GM10266 (cell line): Measurements from ENCODE around the gene PTPRT.

Experiments
- DNase-seq: peaks from one replicate; pipeline ENCODE4 v3.0.0; 2012; ENCODE audit errors: extremely low spot score
- TF ChIP-seq, protein P1 (sequence below): IDR thresholded peaks from 2 replicates; pipeline ENCODE4 v1.5.1; 2012; ENCODE audit warnings: mild to moderate bottlenecking, low read depth; ENCODE audit not compliant: control insufficient read depth, insufficient read depth; ENCODE audit errors: missing control alignments

PTPRT gene

DNA sequence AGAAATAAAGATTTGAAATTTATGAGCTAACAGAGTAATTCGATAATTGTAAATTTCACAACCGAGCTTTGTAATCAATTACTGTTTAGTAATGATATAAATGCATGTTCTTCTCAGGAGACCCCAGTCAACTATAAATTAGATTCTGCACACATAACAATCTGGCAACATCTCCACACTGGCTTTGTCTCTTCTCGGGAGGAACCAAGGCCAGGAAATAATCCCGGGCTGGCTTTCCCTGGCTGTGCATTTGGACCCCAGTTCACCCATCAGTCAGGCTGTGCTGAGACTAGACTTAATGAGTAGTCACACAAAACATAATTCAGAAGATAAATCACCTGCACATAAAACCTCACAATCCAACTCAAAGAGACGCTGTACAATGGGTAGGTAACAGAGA is 65.5 kb downstream of the PTPRT start:
- TF ChIP-seq, protein P1, sequence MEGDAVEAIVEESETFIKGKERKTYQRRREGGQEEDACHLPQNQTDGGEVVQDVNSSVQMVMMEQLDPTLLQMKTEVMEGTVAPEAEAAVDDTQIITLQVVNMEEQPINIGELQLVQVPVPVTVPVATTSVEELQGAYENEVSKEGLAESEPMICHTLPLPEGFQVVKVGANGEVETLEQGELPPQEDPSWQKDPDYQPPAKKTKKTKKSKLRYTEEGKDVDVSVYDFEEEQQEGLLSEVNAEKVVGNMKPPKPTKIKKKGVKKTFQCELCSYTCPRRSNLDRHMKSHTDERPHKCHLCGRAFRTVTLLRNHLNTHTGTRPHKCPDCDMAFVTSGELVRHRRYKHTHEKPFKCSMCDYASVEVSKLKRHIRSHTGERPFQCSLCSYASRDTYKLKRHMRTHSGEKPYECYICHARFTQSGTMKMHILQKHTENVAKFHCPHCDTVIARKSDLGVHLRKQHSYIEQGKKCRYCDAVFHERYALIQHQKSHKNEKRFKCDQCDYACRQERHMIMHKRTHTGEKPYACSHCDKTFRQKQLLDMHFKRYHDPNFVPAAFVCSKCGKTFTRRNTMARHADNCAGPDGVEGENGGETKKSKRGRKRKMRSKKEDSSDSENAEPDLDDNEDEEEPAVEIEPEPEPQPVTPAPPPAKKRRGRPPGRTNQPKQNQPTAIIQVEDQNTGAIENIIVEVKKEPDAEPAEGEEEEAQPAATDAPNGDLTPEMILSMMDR: no peak
- no peak for DNase-seq

DNA sequence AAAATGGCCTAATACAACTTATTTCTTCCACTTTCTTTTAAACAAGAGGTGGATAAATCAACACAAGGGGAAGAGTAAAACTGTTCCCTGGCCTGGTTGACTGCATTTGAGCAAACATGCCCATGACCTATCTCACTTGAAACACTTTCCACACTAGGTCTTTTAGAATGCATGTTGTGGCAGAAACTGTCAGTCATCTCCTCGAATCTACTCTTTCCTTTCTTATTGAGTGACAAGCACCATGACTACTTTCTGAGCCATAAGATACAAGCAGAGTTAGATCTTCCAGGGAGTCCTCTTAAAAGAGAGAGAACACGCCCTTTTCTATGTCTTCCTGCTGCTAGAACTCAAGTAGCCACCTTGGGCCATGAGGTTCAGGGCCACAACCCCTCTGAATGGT is 66.5 kb downstream of the PTPRT start:
- TF ChIP-seq, protein P1: no peak
- DNase-seq: no peak

DNA sequence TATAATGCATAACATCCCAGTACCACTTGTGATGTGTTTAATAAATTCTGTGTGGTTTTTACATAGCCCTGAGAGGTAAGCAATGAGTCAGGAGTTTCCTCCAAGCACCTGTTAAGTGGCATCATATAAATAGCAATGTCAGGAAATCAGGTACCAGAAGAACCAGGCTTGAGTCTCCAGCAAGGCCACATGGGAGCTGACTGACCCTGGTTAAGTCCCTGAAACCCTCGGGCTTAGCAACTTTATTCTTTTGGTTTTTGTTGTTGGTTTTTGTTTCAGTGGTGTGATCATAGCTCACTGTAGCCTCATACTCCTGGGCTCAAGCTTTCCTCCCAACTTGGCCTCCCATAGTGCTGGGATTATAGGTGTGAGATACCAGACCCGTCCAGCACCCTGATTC is 70.0 kb downstream of the PTPRT start:
- no peak for DNase-seq
- TF ChIP-seq, protein P1: no peak

DNA sequence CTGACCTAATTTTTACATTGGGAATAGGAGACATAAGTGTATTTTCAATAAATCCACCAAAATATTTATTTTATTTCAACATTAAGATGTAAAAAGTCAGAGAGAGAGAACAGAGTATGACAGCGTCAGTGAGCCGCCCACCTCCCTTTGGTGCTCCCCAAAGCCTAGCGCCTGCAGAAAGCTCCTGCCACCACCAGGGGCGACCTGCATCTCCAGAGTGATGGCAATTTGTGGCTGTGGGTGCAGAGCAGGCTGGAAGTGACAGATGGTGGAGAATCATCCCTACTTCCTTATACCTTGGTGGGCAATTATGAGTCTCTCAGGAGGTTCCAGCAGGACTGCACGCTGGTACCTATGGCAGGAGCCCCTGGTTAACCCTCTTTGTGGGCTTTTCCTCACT is 87.3 kb downstream of the PTPRT start:
- DNase-seq: no peak
- TF ChIP-seq, protein P1: peak; percentile 6

DNA sequence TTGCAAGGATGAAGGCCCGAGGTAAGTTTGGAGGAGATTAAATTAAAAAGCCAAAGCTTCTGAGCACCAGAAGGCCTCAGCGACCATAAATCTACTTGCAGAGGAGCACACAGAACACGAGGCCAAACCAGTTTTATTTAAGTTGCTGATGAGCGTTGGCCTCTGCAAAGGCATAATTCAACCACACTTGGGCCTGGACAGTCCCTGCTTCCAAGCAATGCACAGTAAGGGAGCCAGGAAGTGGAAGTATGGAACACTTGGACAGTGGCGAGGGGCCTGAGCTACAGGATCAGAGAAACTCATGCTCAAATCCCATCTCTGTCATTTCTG is 92.8 kb downstream of the PTPRT start:
- DNase-seq: no peak

DNA sequence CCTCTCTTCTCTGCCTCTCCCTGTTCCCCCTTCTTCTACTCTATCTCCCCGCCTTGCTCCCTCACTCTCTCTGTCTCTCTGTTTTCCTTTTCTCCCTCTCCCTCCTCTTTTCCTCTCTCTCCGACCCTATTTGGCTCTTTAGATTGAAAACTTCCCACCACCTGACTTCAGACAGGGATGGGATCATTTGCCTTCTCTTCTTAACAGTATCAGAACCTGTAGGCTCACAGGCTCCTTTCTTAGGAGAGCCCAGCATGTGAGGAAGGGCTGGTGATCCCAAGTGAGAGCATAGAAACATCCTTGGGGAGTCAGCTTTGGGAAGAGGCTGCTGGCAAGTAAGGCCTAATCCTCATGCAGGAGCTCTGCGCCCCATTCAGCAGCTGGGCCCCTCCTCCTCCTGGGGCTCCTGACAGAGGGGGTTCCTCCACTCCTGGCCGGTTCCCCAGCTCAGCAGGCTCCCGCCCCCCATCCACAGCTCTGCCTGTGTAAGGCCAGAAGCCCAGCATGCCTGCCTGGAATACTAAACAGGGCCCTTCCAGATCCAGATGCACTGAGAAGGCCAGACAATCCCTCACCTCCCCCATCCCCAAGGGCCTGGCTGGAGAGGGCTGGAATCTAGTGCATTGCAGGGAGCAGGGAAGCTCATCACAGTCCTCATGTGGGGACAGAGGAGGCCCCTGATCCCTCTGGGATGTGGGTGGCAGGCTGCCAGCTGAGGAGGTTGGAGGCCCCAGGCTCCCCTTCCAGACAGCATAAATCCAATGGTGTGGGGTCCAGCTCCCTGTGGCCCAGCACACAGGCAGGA is 93.4 kb downstream of the PTPRT start:
- DNase-seq: no peak
- TF ChIP-seq, protein P1: no peak

More for the DNA sequence above, 92.8 kb downstream of the PTPRT start:
- TF ChIP-seq, protein P1: no peak

DNA sequence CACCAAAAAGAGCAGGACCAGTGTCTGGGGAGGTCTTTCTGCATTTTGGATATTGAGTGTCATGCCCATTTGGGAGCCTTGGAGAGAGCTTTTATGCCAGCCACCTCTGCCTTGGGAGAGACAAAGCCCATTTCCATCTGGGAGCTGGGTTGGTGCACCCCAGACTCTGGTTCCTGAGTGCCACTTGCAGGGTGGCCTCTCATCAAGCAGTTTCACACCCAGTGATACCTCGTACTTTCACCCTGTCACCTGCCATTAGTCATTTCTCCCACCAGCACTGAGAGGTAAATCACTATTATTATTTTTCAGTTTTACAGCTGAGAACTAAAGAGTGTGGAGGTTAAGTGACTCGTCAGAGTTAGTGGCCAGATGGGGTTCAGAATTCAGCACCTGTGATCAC is 94.7 kb downstream of the PTPRT start:
- no peak for DNase-seq
- TF ChIP-seq, protein P1: no peak
